HepG2 (cell line): ENCODE results near the gene TPRG1L. TPM values are rescaled to one million over a fixed set of nuclear protein-coding genes. Genes with fewer than 3 reads are reported as not detected.

Experiments
- ARID2 ChIP-seq: sonication (generic); formaldehyde crosslinking; IDR thresholded peaks from 2 replicates; pipeline ENCODE4 v1.8.1; 2022; ENCODE audit warnings: mild to moderate bottlenecking, missing genetic modification reagents, borderline replicate concordance
- ELF1 ChIP-seq: sonication (generic); formaldehyde crosslinking; IDR thresholded peaks from 2 replicates; pipeline ENCODE4 v1.4.0; 2020; ENCODE audit warnings: missing genetic modification reagents
- RFXAP ChIP-seq: sonication (generic); formaldehyde crosslinking; IDR thresholded peaks from 2 replicates; pipeline ENCODE4 v1.4.0; 2020; ENCODE audit warnings: missing genetic modification reagents, borderline replicate concordance
- ZNF383 ChIP-seq: sonication (generic); formaldehyde crosslinking; IDR thresholded peaks from 2 replicates; pipeline ENCODE4 v1.4.0; 2020; ENCODE audit warnings: missing genetic modification reagents, mild to moderate bottlenecking, borderline replicate concordance
- ZNF713 ChIP-seq: sonication (generic); formaldehyde crosslinking; IDR thresholded peaks from 2 replicates; pipeline ENCODE4 v1.4.0; 2020; ENCODE audit warnings: mild to moderate bottlenecking, missing genetic modification reagents
- ZSCAN21 ChIP-seq: sonication (generic); formaldehyde crosslinking; IDR thresholded peaks from 2 replicates; pipeline ENCODE4 v1.8.0; 2022; ENCODE audit warnings: mild to moderate bottlenecking, missing genetic modification reagents, moderate library complexity, borderline replicate concordance
- polyA plus RNA-seq, 8 experiments: library from polyadenylated mRNA; depleted of rRNA in 3 of 8; stranded (reverse) in 7 of 8; unstranded in 1 of 8; fragments of >200 nt; fragmentation: Illumina TruSeq in 4 of 8; extraction: Trizol in 4 of 8; gene quantifications; 2 replicates each; pipeline versions ENCODE4 v1.2.1 to v1.2.3, GENCODE V29; 2011 to 2016; ENCODE audit warnings: low read depth in 4 of 8, missing spikeins in 1 of 8, mixed read lengths in 1 of 8; ENCODE audit not compliant: insufficient read depth in 1 of 8
- total RNA-seq, 5 experiments: library from RNA; depleted of rRNA; stranded (reverse); fragments of >200 nt; fragmentation: Illumina TruSeq; extraction: Trizol; gene quantifications; 2 replicates each; pipeline ENCODE4 v1.2.3, GENCODE V29; 2016; ENCODE audit warnings: low read depth in 1 of 5
- TF ChIP-seq, protein P1 (sequence below): IDR thresholded peaks from 2 replicates; pipeline ENCODE4 v1.4.0; 2020; ENCODE audit warnings: mild to moderate bottlenecking, missing genetic modification reagents
- TF ChIP-seq, protein P2 (sequence below): sonication (generic); formaldehyde crosslinking; IDR thresholded peaks from 2 replicates; pipeline ENCODE4 v1.4.0; 2020; ENCODE audit warnings: mild to moderate bottlenecking, low read depth, missing genetic modification reagents
- TF ChIP-seq, protein P3 (sequence below): sonication (generic); formaldehyde crosslinking; IDR thresholded peaks from 2 replicates; pipeline ENCODE4 v1.9.0; 2021; ENCODE audit warnings: missing genetic modification reagents, mild to moderate bottlenecking, borderline replicate concordance

Gene TPRG1L
- total and polyA plus RNA-seq, 2 of the 13 experiments (the other 11 are each of a cell fraction or from before 2014, with no cell fraction given) = 21.3 to 37.4 TPM

DNA sequence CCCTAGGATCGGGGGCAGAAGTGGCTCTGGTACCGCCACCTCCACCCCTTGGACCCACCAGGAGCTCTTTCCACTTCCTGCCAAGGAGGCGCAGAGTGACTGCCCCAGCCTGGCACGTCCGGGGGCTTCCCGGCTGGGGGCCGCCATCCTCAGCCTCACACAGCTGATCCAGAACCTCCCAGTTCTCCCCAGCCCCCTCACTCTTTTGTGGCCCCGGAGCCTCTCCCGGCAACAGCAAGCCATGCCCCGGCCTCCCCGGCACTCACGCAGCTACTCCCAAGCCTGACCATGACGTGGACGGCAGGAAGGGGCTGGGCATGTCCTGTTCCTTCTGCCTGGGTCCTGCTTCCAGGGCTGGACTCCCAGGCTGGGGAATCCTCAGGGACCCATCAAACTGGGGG lies 44.6 kb downstream of the TPRG1L start (continued):
- TF ChIP-seq RFXAP (no peak), ARID2 (CRISPR knock-in tag) (no peak), ZSCAN21 (CRISPR knock-in tag) (no peak), ELF1 (CRISPR knock-in tag) (no peak), ZNF713 (CRISPR knock-in tag) (no peak), ZNF383 (CRISPR knock-in tag) (no peak)
- TF ChIP-seq, protein P1, sequence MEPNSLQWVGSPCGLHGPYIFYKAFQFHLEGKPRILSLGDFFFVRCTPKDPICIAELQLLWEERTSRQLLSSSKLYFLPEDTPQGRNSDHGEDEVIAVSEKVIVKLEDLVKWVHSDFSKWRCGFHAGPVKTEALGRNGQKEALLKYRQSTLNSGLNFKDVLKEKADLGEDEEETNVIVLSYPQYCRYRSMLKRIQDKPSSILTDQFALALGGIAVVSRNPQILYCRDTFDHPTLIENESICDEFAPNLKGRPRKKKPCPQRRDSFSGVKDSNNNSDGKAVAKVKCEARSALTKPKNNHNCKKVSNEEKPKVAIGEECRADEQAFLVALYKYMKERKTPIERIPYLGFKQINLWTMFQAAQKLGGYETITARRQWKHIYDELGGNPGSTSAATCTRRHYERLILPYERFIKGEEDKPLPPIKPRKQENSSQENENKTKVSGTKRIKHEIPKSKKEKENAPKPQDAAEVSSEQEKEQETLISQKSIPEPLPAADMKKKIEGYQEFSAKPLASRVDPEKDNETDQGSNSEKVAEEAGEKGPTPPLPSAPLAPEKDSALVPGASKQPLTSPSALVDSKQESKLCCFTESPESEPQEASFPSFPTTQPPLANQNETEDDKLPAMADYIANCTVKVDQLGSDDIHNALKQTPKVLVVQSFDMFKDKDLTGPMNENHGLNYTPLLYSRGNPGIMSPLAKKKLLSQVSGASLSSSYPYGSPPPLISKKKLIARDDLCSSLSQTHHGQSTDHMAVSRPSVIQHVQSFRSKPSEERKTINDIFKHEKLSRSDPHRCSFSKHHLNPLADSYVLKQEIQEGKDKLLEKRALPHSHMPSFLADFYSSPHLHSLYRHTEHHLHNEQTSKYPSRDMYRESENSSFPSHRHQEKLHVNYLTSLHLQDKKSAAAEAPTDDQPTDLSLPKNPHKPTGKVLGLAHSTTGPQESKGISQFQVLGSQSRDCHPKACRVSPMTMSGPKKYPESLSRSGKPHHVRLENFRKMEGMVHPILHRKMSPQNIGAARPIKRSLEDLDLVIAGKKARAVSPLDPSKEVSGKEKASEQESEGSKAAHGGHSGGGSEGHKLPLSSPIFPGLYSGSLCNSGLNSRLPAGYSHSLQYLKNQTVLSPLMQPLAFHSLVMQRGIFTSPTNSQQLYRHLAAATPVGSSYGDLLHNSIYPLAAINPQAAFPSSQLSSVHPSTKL = no peak
- TF ChIP-seq, protein P2, sequence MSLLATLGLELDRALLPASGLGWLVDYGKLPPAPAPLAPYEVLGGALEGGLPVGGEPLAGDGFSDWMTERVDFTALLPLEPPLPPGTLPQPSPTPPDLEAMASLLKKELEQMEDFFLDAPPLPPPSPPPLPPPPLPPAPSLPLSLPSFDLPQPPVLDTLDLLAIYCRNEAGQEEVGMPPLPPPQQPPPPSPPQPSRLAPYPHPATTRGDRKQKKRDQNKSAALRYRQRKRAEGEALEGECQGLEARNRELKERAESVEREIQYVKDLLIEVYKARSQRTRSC (CRISPR knock-in tag) = no peak
- TF ChIP-seq, protein P3, sequence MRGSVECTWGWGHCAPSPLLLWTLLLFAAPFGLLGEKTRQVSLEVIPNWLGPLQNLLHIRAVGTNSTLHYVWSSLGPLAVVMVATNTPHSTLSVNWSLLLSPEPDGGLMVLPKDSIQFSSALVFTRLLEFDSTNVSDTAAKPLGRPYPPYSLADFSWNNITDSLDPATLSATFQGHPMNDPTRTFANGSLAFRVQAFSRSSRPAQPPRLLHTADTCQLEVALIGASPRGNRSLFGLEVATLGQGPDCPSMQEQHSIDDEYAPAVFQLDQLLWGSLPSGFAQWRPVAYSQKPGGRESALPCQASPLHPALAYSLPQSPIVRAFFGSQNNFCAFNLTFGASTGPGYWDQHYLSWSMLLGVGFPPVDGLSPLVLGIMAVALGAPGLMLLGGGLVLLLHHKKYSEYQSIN (CRISPR knock-in tag) = no peak
- TF ChIP-seq, all 625 proteins: peak for 0
